Activated T-cell treated with anti-CD3 and anti-CD28 coated beads, Interleukin-2, amount 50 U/mL, for 48 hours (primary cell): ENCODE results near the gene DMAC1.

ENCODE experiments used
- DNase-seq, 2 experiments: peaks; one replicate each; pipeline ENCODE4 v3.0.0-alpha.2; 2020

The DMAC1 gene

GRCh38 chr9:7799234-7799943, at the start of gene DMAC1:
TSS of gene DMAC1 (minus strand) at chr9:7799778. CDS start at chr9:7799734, 44 bp downstream.
- peak; percentile 83 to 84 for DNase-seq

GRCh38 chr9:7849362-7849761, 49.8 kb upstream of the DMAC1 start:
- DNase-seq, result no peak

GRCh38 chr9:7848498-7848897, 48.9 kb upstream of the DMAC1 start:
- no peak for DNase-seq

GRCh38 chr9:7844242-7844641, 44.7 kb upstream of the DMAC1 start:
- no peak for DNase-seq

- no peak for DNase-seq
Observed at GRCh38 chr9:7841831-7842230, 42.3 kb upstream of the DMAC1 start.

GRCh38 chr9:7834531-7834930, 35.0 kb upstream of the DMAC1 start:
- DNase-seq, result no peak

GRCh38 chr9:7828334-7828733, 28.8 kb upstream of the DMAC1 start:
- DNase-seq, result no peak

- no peak for DNase-seq
Observed at GRCh38 chr9:7827792-7828191, 28.2 kb upstream of the DMAC1 start.

GRCh38 chr9:7827056-7827455, 27.5 kb upstream of the DMAC1 start:
- DNase-seq, result no peak

GRCh38 chr9:7823651-7824050, 24.1 kb upstream of the DMAC1 start:
- no peak for DNase-seq

GRCh38 chr9:7819984-7820383, 20.4 kb upstream of the DMAC1 start:
- no peak for DNase-seq

- DNase-seq, result no peak
Observed at GRCh38 chr9:7816021-7816420, 16.4 kb upstream of the DMAC1 start.

- DNase-seq, result no peak
Observed at GRCh38 chr9:7813030-7813429, 13.5 kb upstream of the DMAC1 start.

- DNase-seq, result no peak
Observed at GRCh38 chr9:7811677-7812076, 12.1 kb upstream of the DMAC1 start.

- no peak for DNase-seq
Observed at GRCh38 chr9:7802666-7803065, 3.1 kb upstream of the DMAC1 start.

- DNase-seq, result no peak
Observed at GRCh38 chr9:7799944-7800285, 337 bp upstream of the DMAC1 start.

- DNase-seq, result no peak
Observed at GRCh38 chr9:7794196-7794595, 5.4 kb downstream of the DMAC1 start.

- no peak for DNase-seq
Observed at GRCh38 chr9:7791394-7791793, 8.2 kb downstream of the DMAC1 start.

GRCh38 chr9:7790819-7791182, 8.8 kb downstream of the DMAC1 start:
- DNase-seq, result no peak

GRCh38 chr9:7790022-7790818, 9.4 kb downstream of the DMAC1 start:
- no peak for DNase-seq

GRCh38 chr9:7788772-7789171, 10.8 kb downstream of the DMAC1 start:
- DNase-seq, result no peak

GRCh38 chr9:7785813-7786212, 13.8 kb downstream of the DMAC1 start:
- DNase-seq, result no peak

GRCh38 chr9:7784472-7784871, 15.1 kb downstream of the DMAC1 start:
- no peak for DNase-seq

GRCh38 chr9:7783635-7784063, 15.9 kb downstream of the DMAC1 start:
- DNase-seq, result no peak
